OCI-LY7 (cell line): ENCODE measurements around the gene EFNA5. TPM values are rescaled to one million over a fixed set of nuclear protein-coding genes. Genes with fewer than 3 reads are reported as not detected.
"Not testable (repeated sequence)": the region's sequence is repeated elsewhere in the genome, so short reads cannot be mapped to it uniquely, and the experiment has no call there.

Source experiments
- BruUV-seq: library from RNA; stranded (reverse); fragments of 400-500 nt; replicated peaks from 2 replicates; lab custom pipeline; 2021; lab: Mats Ljungman, UMichigan
- CTCF ChIA-PET: fragments of 300-600 bp; sonication (Branson Sonifier 250); formaldehyde crosslinking; loops from one replicate; lab custom pipeline; 2022; ENCODE audit warnings: antibody characterized with exemption; ENCODE audit not compliant: unreplicated experiment; lab: Charles Lee
- POLR2A ChIA-PET: fragments of 300-600 bp; sonication (Branson Sonifier 250); formaldehyde crosslinking; loops from one replicate; lab custom pipeline; 2022; ENCODE audit warnings: antibody characterized with exemption; lab: Charles Lee
- DNase-seq: peaks from one replicate; pipeline ENCODE4 v3.0.0-alpha.2; 2015; ENCODE audit warnings: low spot score
- H2AFZ ChIP-seq: fragments of 200-600 bp; sonication (generic), shearing (Covaris generic); 2 replicates; pipeline ENCODE4 v1.6.1; 2014; ENCODE audit warnings: mild to moderate bottlenecking, antibody characterized with exemption, low read length, moderate library complexity
- H3K27ac ChIP-seq: fragments of 200-600 bp; sonication (generic); 2 replicates; pipeline ENCODE4 v1.5.1; 2014; ENCODE audit warnings: mixed run types, low read depth, mild to moderate bottlenecking, moderate library complexity, low read length, inconsistent platforms; ENCODE audit not compliant: poor library complexity, severe bottlenecking
- H3K36me3 ChIP-seq: fragments of 200-600 bp; sonication (generic); 2 replicates; pipeline ENCODE4 v1.6.1; 2014; ENCODE audit warnings: mild to moderate bottlenecking, antibody characterized with exemption, low read length, moderate library complexity, mixed read lengths; ENCODE audit not compliant: insufficient read depth
- H3K4me1 ChIP-seq: fragments of 200-600 bp; sonication (generic); 2 replicates; pipeline ENCODE4 v1.5.1; 2014; ENCODE audit warnings: mild to moderate bottlenecking, low read length; ENCODE audit not compliant: insufficient read depth, poor library complexity, severe bottlenecking
- H3K4me2 ChIP-seq: fragments of 200-600 bp; sonication (generic); 2 replicates; pipeline ENCODE4 v1.6.1; 2014; ENCODE audit warnings: mild to moderate bottlenecking, low read length
- H3K4me3 ChIP-seq: fragments of 200-600 bp; sonication (generic); 2 replicates; pipeline ENCODE4 v1.5.1; 2014; ENCODE audit warnings: mild to moderate bottlenecking, low read depth, low read length; ENCODE audit not compliant: poor library complexity, severe bottlenecking
- H3K79me2 ChIP-seq: fragments of 200-600 bp; sonication (generic); 2 replicates; pipeline ENCODE4 v1.6.1; 2016; ENCODE audit warnings: low read depth, mild to moderate bottlenecking, low read length, moderate library complexity, mixed read lengths; ENCODE audit not compliant: insufficient read depth
- H3K9me2 ChIP-seq: fragments of 200-600 bp; sonication (generic); 2 replicates; pipeline ENCODE4 v1.6.1; 2016; ENCODE audit warnings: mild to moderate bottlenecking, low read length, mixed read lengths; ENCODE audit not compliant: insufficient read depth
- H3K9me3 ChIP-seq: fragments of 200-600 bp; sonication (generic); 2 replicates; pipeline ENCODE4 v1.6.1; 2014; ENCODE audit warnings: mild to moderate bottlenecking, mixed run types, low read length, mixed read lengths
- H4K20me1 ChIP-seq: fragments of 200-600 bp; sonication (generic); 2 replicates; pipeline ENCODE4 v1.6.1; 2014; ENCODE audit warnings: mild to moderate bottlenecking, antibody characterized with exemption, low read length, moderate library complexity, mixed read lengths; ENCODE audit not compliant: insufficient read depth
- CTCF ChIP-seq: fragments of 200-600 bp; sonication (generic); conservative IDR thresholded peaks from 2 replicates; pipeline ENCODE4 v1.5.1; 2014; ENCODE audit warnings: mild to moderate bottlenecking, antibody characterized with exemption, low read length, moderate library complexity, mixed read lengths
- EZH2phosphoT487 ChIP-seq: fragments of 200-600 bp; sonication (generic); IDR thresholded peaks from 2 replicates; pipeline ENCODE4 v1.6.1; 2018; ENCODE audit warnings: low read depth, borderline replicate concordance, mild to moderate bottlenecking, mixed run types, antibody characterized with exemption, low read length, moderate library complexity, mixed read lengths
- intact Hi-C: fragments of 100-400 bp; cut with micrococcal nuclease; formaldehyde crosslinking; loops from one replicate; pipeline ENCODE4 v1.10.0; 2022; ENCODE audit not compliant: unreplicated experiment
- total RNA-seq, 2 experiments: library from RNA; depleted of rRNA in 1 of 2; stranded (reverse); fragments of >200 nt in 1 of 2; shearing (Covaris generic) in 1 of 2; gene quantifications; 2 replicates each; pipeline ENCODE4 v1.2.3, GENCODE V29; 2014 to 2022

The EFNA5 gene
- total RNA-seq, 2 experiments from 2014 or later = 2.1 to 3.1 TPM

- Histone ChIP-seq H3K4me1 (peaks cover 33% of the 10 kb centered on the region), H3K9me3 (no peaks in the 10 kb centered on the region), H2AFZ (no peak overlapping the region; the same call in 1 of the 2 replicates), H3K4me2 (no peak overlapping the region), H3K79me2 (no peaks in the 10 kb centered on the region), H4K20me1 (no peaks in the 10 kb centered on the region), H3K27ac (no peak overlapping the region), H3K4me3 (no peak overlapping the region), H3K36me3 (no peaks in the 10 kb centered on the region; the same call in 1 of the 2 replicates), H3K9me2 (no peaks in the 10 kb centered on the region)
- no TSS peak for BruUV-seq
- TF ChIP-seq CTCF = no peak
- no peak for TF ChIP-seq EZH2phosphoT487
- DNase-seq = no peak
- CTCF ChIA-PET = no interaction called here
- intact Hi-C loops = no loop called here
- POLR2A ChIA-PET = interaction anchor here (0.5 to 3.0 kb wide), 10 partner anchors 12 to 1602 kb away, joined by 3 to 22 read pairs (median 4); no protein-coding TSS in a partner anchor
Observed at GRCh38 chr5:107435061-107435460, 235.7 kb downstream of the EFNA5 start.

- H3K36me3 ChIP-seq, DNase-seq, H3K79me2 ChIP-seq, BruUV-seq, H3K4me3 ChIP-seq, H4K20me1 ChIP-seq, H3K9me2 ChIP-seq, intact Hi-C loops, H3K9me3 ChIP-seq, CTCF ChIA-PET, H3K27ac ChIP-seq: not testable (repeated sequence)
- peak overlapping the region; percentile 62 for H2AFZ ChIP-seq
- H3K4me1 ChIP-seq = peaks cover 33% of the 10 kb centered on the region
- 0 out of 2 replicates have a peak overlapping the region, but pooled peaks have one; percentile 7 for H3K4me2 ChIP-seq
- POLR2A ChIA-PET = interaction anchor here (1.2 to 3.0 kb wide), 3 partner anchors 9 to 16 kb away, joined by 3 to 22 read pairs (median 7); no protein-coding TSS in a partner anchor
Observed at GRCh38 chr5:107433646-107434045, 237.1 kb downstream of the EFNA5 start.

- BruUV-seq = no TSS peak
- peaks cover 41% of the 10 kb centered on the region for H3K4me1 ChIP-seq
- intact Hi-C loops = no loop called here
- H3K9me2 ChIP-seq = no peaks in the 10 kb centered on the region
- H4K20me1 ChIP-seq = no peaks in the 10 kb centered on the region
- no peaks in the 10 kb centered on the region; the same call in 1 of the 2 replicates for H3K36me3 ChIP-seq
- H3K27ac ChIP-seq = no peak overlapping the region
- no peak for DNase-seq
- POLR2A ChIA-PET = interaction anchor here (0.6 to 3.3 kb wide), 11 partner anchors 9 to 181 kb away, joined by 3 to 20 read pairs (median 5); no protein-coding TSS in a partner anchor
- peak overlapping the region; percentile 76 for H2AFZ ChIP-seq
- TF ChIP-seq CTCF (no peak), EZH2phosphoT487 (no peak)
- no peaks in the 10 kb centered on the region for H3K79me2 ChIP-seq
- H3K9me3 ChIP-seq = no peaks in the 10 kb centered on the region
- peak overlapping the region; percentile 48 for H3K4me2 ChIP-seq
- H3K4me3 ChIP-seq = peak overlapping the region; percentile 27
- CTCF ChIA-PET = no interaction called here
Observed at GRCh38 chr5:107431998-107432397, 238.7 kb downstream of the EFNA5 start.
